HG03571 (cell line): ENCODE data around the gene PHF21A.
"Not testable (repeated sequence)": the region's sequence is repeated elsewhere in the genome, so short reads cannot be mapped to it uniquely, and the experiment has no call there.

Experiments used
- ATAC-seq: cut with Tn5 transposase; IDR thresholded peaks from one replicate; pipeline ENCODE4 v1.9.1; 2021; ENCODE audit not compliant: unreplicated experiment

Gene PHF21A

GRCh38 chr11:46038529-46038928, 82.7 kb downstream of the PHF21A start:
- no peak for ATAC-seq

GRCh38 chr11:46036969-46037368, 84.3 kb downstream of the PHF21A start:
- no peak for ATAC-seq

GRCh38 chr11:46036009-46036408, 85.2 kb downstream of the PHF21A start:
- no peak for ATAC-seq

GRCh38 chr11:46034041-46034440, 87.2 kb downstream of the PHF21A start:
- ATAC-seq: no peak

- ATAC-seq: no peak
Measured at GRCh38 chr11:46026606-46027293, 94.5 kb downstream of the PHF21A start.

GRCh38 chr11:46020084-46020599, 101.1 kb downstream of the PHF21A start:
- ATAC-seq: no peak

- ATAC-seq: no peak
Measured at GRCh38 chr11:46018651-46019050, 102.6 kb downstream of the PHF21A start.

- ATAC-seq: no peak
Measured at GRCh38 chr11:46017341-46017740, 103.9 kb downstream of the PHF21A start.

GRCh38 chr11:46015941-46016340, 105.3 kb downstream of the PHF21A start:
- no peak for ATAC-seq

- ATAC-seq: not testable (repeated sequence)
Measured at GRCh38 chr11:46014168-46014567, 107.1 kb downstream of the PHF21A start.

- ATAC-seq: no peak
Measured at GRCh38 chr11:46012185-46012584, 109.1 kb downstream of the PHF21A start.

GRCh38 chr11:46010100-46010499, 111.2 kb downstream of the PHF21A start:
- no peak for ATAC-seq

- ATAC-seq: no peak
Measured at GRCh38 chr11:46009647-46010046, 111.6 kb downstream of the PHF21A start.

GRCh38 chr11:46006418-46007070, 114.7 kb downstream of the PHF21A start:
- ATAC-seq: no peak

GRCh38 chr11:46003572-46003971, 117.7 kb downstream of the PHF21A start:
- no peak for ATAC-seq

- no peak for ATAC-seq
Measured at GRCh38 chr11:46002189-46002588, 119.1 kb downstream of the PHF21A start.

- ATAC-seq: no peak
Measured at GRCh38 chr11:46001448-46001914, 119.8 kb downstream of the PHF21A start.

GRCh38 chr11:45997599-45997998, 123.7 kb downstream of the PHF21A start:
- no peak for ATAC-seq

- no peak for ATAC-seq
Measured at GRCh38 chr11:45995342-45995734, 125.9 kb downstream of the PHF21A start.

- ATAC-seq: no peak
Measured at GRCh38 chr11:45994371-45995341, 126.6 kb downstream of the PHF21A start.

- no peak for ATAC-seq
Measured at GRCh38 chr11:45993531-45994001, 127.7 kb downstream of the PHF21A start.
